ENCODE results near the gene GLP2R. TPM values are rescaled to one million over a fixed set of nuclear protein-coding genes. Genes with fewer than 3 reads are reported as not detected.

GLP2R gene
- total and polyA plus RNA-seq, 9 donors: 0.03 to 0.79 (median 0.19) TPM; not detected in 5

Other genes with a start within 250 kb of the GLP2R start
- gene CFAP52, start 249.3 kb upstream of the GLP2R start, total RNA-seq: not detected
- gene CFAP52, start 249.3 kb upstream of the GLP2R start, polyA plus RNA-seq (ENCODE audit: insufficient read depth in 1 of 8, insufficient read length in 8 of 8, low replicate concordance in 1 of 8): 1 to 10 TPM in 1 of 8 donors, under 1 TPM in 6, not detected in 1; 0.10 to 1.4 (median 0.17) TPM
- gene USP43, start 180.4 kb upstream of the GLP2R start, total RNA-seq: 0.49 TPM
- gene USP43, start 180.4 kb upstream of the GLP2R start, polyA plus RNA-seq (ENCODE audit: insufficient read depth in 1 of 8, insufficient read length in 8 of 8, low replicate concordance in 1 of 8): under 1 TPM; 0.28 to 0.94 (median 0.45) TPM
- 143 TPM for gene DHRS7C, start 34.3 kb upstream of the GLP2R start, total RNA-seq
- gene DHRS7C, start 34.3 kb upstream of the GLP2R start, polyA plus RNA-seq (ENCODE audit: insufficient read depth in 1 of 8, insufficient read length in 8 of 8, low replicate concordance in 1 of 8): 100 to 1,000 TPM in 1 of 8 donors, 10 to 100 TPM in 7; 42.4 to 106 (median 83.8) TPM
- gene GSG1L2, start 3.8 kb upstream of the GLP2R start, total RNA-seq: not detected
- gene GSG1L2, start 3.8 kb upstream of the GLP2R start, polyA plus RNA-seq (ENCODE audit: insufficient read depth in 1 of 8, insufficient read length in 8 of 8, low replicate concordance in 1 of 8): not detected
- gene RCVRN, start 79.3 kb downstream of the GLP2R start, total RNA-seq: 0.31 TPM
- 1 to 10 TPM in 1 of 8 donors, under 1 TPM in 7; 0.13 to 1.1 (median 0.62) TPM for gene RCVRN, start 79.3 kb downstream of the GLP2R start, polyA plus RNA-seq (ENCODE audit: insufficient read depth in 1 of 8, insufficient read length in 8 of 8, low replicate concordance in 1 of 8)